PFSK-1 (cell line): ENCODE data around the gene GIMAP5.

Source experiments
- FOXP2 ChIP-seq: optimal IDR thresholded peaks from 2 replicates; pipeline ENCODE3; 2011; ENCODE audit warnings: borderline replicate concordance, control low read depth, inconsistent platforms; ENCODE audit not compliant: insufficient read depth; ENCODE audit errors: extremely low read length, extremely low read depth
- POLR2AphosphoS5 ChIP-seq: IDR thresholded peaks from 2 replicates; pipeline ENCODE4 v1.6.1; 2012; ENCODE audit warnings: low read depth, mild to moderate bottlenecking, control low read depth, low read length, moderate library complexity
- SIN3A ChIP-seq: IDR thresholded peaks from 2 replicates; pipeline ENCODE4 v1.6.1; 2012; ENCODE audit warnings: mild to moderate bottlenecking, low read length, moderate library complexity, borderline replicate concordance; ENCODE audit not compliant: insufficient read depth
- TAF1 ChIP-seq: IDR thresholded peaks from 2 replicates; pipeline ENCODE4 v1.6.1; 2012; ENCODE audit warnings: low read length, control low read depth, borderline replicate concordance; ENCODE audit not compliant: insufficient read depth
- TF ChIP-seq, protein P1 (sequence below), 2 experiments: IDR thresholded peaks; 2 replicates each; pipeline versions ENCODE4 v1.6.1 to v1.8.0; 2011 to 2012; ENCODE audit warnings: low read depth in 2 of 2, low read length in 2 of 2, control low read depth in 1 of 2, inconsistent platforms in 1 of 2, mild to moderate bottlenecking in 1 of 2, moderate library complexity in 1 of 2; ENCODE audit not compliant: insufficient read depth in 1 of 2

Gene GIMAP5

GRCh38 chr7:150733482-150734095 is 3.6 kb upstream of the GIMAP5 start:
- TF ChIP-seq, protein P1, sequence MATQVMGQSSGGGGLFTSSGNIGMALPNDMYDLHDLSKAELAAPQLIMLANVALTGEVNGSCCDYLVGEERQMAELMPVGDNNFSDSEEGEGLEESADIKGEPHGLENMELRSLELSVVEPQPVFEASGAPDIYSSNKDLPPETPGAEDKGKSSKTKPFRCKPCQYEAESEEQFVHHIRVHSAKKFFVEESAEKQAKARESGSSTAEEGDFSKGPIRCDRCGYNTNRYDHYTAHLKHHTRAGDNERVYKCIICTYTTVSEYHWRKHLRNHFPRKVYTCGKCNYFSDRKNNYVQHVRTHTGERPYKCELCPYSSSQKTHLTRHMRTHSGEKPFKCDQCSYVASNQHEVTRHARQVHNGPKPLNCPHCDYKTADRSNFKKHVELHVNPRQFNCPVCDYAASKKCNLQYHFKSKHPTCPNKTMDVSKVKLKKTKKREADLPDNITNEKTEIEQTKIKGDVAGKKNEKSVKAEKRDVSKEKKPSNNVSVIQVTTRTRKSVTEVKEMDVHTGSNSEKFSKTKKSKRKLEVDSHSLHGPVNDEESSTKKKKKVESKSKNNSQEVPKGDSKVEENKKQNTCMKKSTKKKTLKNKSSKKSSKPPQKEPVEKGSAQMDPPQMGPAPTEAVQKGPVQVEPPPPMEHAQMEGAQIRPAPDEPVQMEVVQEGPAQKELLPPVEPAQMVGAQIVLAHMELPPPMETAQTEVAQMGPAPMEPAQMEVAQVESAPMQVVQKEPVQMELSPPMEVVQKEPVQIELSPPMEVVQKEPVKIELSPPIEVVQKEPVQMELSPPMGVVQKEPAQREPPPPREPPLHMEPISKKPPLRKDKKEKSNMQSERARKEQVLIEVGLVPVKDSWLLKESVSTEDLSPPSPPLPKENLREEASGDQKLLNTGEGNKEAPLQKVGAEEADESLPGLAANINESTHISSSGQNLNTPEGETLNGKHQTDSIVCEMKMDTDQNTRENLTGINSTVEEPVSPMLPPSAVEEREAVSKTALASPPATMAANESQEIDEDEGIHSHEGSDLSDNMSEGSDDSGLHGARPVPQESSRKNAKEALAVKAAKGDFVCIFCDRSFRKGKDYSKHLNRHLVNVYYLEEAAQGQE (IDR thresholded peaks at IDR 0.05; ENCODE audit: insufficient read depth in 1 of 2, low read depth in 2 of 2, low read length in 2 of 2), result no peak
- TF ChIP-seq FOXP2, result no peak
- TF ChIP-seq POLR2AphosphoS5, result no peak
- TF ChIP-seq TAF1, result no peak
- no peak for TF ChIP-seq SIN3A

GRCh38 chr7:150734254-150734653 is 3.0 kb upstream of the GIMAP5 start:
- no peak for TF ChIP-seq TAF1
- TF ChIP-seq SIN3A, result no peak
- TF ChIP-seq POLR2AphosphoS5, result no peak

GRCh38 chr7:150735596-150736358 is 1.4 kb upstream of the GIMAP5 start:
- TF ChIP-seq SIN3A (no peak), FOXP2 (no peak), TAF1 (no peak), POLR2AphosphoS5 (no peak)
- TF ChIP-seq, protein P1 (IDR thresholded peaks at IDR 0.05; ENCODE audit: insufficient read depth in 1 of 2, low read depth in 2 of 2, low read length in 2 of 2), result no peak

- TF ChIP-seq, protein P1 (IDR thresholded peaks at IDR 0.05; ENCODE audit: insufficient read depth in 1 of 2, low read depth in 2 of 2, low read length in 2 of 2), result no peak
- TF ChIP-seq FOXP2, result no peak
- no peak for TF ChIP-seq TAF1
- TF ChIP-seq SIN3A, result no peak
- no peak for TF ChIP-seq POLR2AphosphoS5
Measured at GRCh38 chr7:150736864-150737263, 354 bp upstream of the GIMAP5 start.

DNA sequence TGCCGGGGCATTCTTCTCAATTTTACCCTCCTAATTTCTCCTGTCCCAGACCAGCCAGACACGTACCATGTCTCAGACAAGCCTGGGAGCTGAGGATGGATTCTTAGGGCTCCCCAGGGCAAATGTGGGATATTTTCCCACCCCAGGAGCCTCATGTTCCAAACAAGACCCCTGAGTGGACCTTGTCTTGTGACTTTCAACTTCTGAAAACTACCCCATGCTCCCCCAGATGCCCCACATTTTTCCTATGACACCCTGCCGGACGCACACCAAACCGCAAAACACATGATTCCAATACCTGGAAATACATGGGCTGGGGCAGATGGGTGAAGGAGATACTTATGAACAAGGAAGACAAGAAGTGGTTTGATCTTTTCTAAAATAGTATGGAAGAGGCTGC is 874 bp downstream of the GIMAP5 start:
- no peak for TF ChIP-seq POLR2AphosphoS5
- TF ChIP-seq FOXP2, result no peak
- no peak for TF ChIP-seq TAF1
- no peak for TF ChIP-seq SIN3A
- TF ChIP-seq, protein P1 (IDR thresholded peaks at IDR 0.05; ENCODE audit: insufficient read depth in 1 of 2, low read depth in 2 of 2, low read length in 2 of 2), result no peak
